ENCODE data around the gene MYLK.

DNA sequence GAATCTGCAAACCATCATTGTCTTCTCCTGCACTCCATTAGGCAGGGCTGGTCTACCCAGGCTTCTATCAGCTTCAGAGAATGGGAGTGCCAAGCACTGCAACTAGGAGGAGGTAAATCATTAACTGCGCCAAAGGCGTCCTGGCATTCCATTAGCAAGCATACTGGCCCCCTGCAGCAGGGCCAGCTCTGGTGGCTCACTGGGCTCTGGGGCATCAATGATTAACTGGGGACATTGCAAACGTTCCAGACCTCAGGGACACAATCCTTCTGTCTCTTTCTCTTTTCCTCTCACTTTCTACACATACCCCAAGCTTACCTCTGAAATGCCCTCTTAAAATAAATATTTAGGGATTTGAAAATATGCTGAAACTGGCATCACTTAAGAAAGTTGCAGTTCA lies 129.0 kb downstream of the MYLK start:
- TF ChIP-seq, protein P1, sequence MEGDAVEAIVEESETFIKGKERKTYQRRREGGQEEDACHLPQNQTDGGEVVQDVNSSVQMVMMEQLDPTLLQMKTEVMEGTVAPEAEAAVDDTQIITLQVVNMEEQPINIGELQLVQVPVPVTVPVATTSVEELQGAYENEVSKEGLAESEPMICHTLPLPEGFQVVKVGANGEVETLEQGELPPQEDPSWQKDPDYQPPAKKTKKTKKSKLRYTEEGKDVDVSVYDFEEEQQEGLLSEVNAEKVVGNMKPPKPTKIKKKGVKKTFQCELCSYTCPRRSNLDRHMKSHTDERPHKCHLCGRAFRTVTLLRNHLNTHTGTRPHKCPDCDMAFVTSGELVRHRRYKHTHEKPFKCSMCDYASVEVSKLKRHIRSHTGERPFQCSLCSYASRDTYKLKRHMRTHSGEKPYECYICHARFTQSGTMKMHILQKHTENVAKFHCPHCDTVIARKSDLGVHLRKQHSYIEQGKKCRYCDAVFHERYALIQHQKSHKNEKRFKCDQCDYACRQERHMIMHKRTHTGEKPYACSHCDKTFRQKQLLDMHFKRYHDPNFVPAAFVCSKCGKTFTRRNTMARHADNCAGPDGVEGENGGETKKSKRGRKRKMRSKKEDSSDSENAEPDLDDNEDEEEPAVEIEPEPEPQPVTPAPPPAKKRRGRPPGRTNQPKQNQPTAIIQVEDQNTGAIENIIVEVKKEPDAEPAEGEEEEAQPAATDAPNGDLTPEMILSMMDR (IDR thresholded peaks at IDR 0.05): no peak
- no peak for TF ChIP-seq POLR2A (IDR thresholded peaks at IDR 0.05)

All from lower leg skin (tissue), 3 donors.